Measurements from ENCODE around the gene CTNND2. TPM values are rescaled to one million over a fixed set of nuclear protein-coding genes. Genes with fewer than 3 reads are reported as not detected.

The CTNND2 gene
- total RNA-seq, 1 experiment from 2014 or later, result 2.9 TPM

GRCh38 chr5:11897781-11898180, 6.5 kb downstream of the CTNND2 start:
- no peaks in the 10 kb centered on the region for H3K36me3 ChIP-seq (replicated peaks; ENCODE audit: control insufficient read depth, insufficient read depth, low read length)
- H3K27me3 ChIP-seq (ENCODE audit: control insufficient read depth, insufficient read depth, low read length), result peaks cover 12% of the 10 kb centered on the region
- DNase-seq, result peak; percentile 38
- no peak overlapping the region for H3K4me3 ChIP-seq (ENCODE audit: insufficient read depth, low read depth, low read length)

- H3K27me3 ChIP-seq (ENCODE audit: control insufficient read depth, insufficient read depth, low read length), result no peaks in the 10 kb centered on the region
- H3K36me3 ChIP-seq (replicated peaks; ENCODE audit: control insufficient read depth, insufficient read depth, low read length), result no peaks in the 10 kb centered on the region
- no peak for DNase-seq
- H3K4me3 ChIP-seq (ENCODE audit: insufficient read depth, low read depth, low read length), result no peak overlapping the region
Observed at GRCh38 chr5:11894992-11895391, 9.3 kb downstream of the CTNND2 start.

- Histone ChIP-seq H3K27me3 (ENCODE audit: control insufficient read depth, insufficient read depth, low read length) (no peaks in the 10 kb centered on the region), H3K36me3 (replicated peaks; ENCODE audit: control insufficient read depth, insufficient read depth, low read length) (no peaks in the 10 kb centered on the region), H3K4me3 (ENCODE audit: insufficient read depth, low read depth, low read length) (no peak overlapping the region)
- DNase-seq, result no peak
Observed at GRCh38 chr5:11892832-11893231, 11.4 kb downstream of the CTNND2 start.

GRCh38 chr5:11890777-11891176, 13.5 kb downstream of the CTNND2 start:
- Histone ChIP-seq H3K36me3 (replicated peaks; ENCODE audit: control insufficient read depth, insufficient read depth, low read length) (no peaks in the 10 kb centered on the region), H3K27me3 (ENCODE audit: control insufficient read depth, insufficient read depth, low read length) (no peaks in the 10 kb centered on the region), H3K4me3 (ENCODE audit: insufficient read depth, low read depth, low read length) (no peak overlapping the region)
- peak; percentile 12 for DNase-seq

GRCh38 chr5:11888221-11888620, 16.0 kb downstream of the CTNND2 start:
- no peaks in the 10 kb centered on the region for H3K27me3 ChIP-seq (ENCODE audit: control insufficient read depth, insufficient read depth, low read length)
- DNase-seq, result no peak
- no peaks in the 10 kb centered on the region for H3K36me3 ChIP-seq (replicated peaks; ENCODE audit: control insufficient read depth, insufficient read depth, low read length)
- no peak overlapping the region for H3K4me3 ChIP-seq (ENCODE audit: insufficient read depth, low read depth, low read length)

GRCh38 chr5:11878814-11879213, 25.4 kb downstream of the CTNND2 start:
- no peak overlapping the region for H3K4me3 ChIP-seq (ENCODE audit: insufficient read depth, low read depth, low read length)
- no peaks in the 10 kb centered on the region for H3K27me3 ChIP-seq (ENCODE audit: control insufficient read depth, insufficient read depth, low read length)
- DNase-seq, result no peak
- H3K36me3 ChIP-seq (replicated peaks; ENCODE audit: control insufficient read depth, insufficient read depth, low read length), result no peaks in the 10 kb centered on the region

GRCh38 chr5:11873587-11873986, 30.7 kb downstream of the CTNND2 start:
- H3K36me3 ChIP-seq (replicated peaks; ENCODE audit: control insufficient read depth, insufficient read depth, low read length), result no peaks in the 10 kb centered on the region
- H3K4me3 ChIP-seq (ENCODE audit: insufficient read depth, low read depth, low read length), result no peak overlapping the region
- no peak for DNase-seq
- no peaks in the 10 kb centered on the region for H3K27me3 ChIP-seq (ENCODE audit: control insufficient read depth, insufficient read depth, low read length)

- no peak for DNase-seq
- H3K4me3 ChIP-seq (ENCODE audit: insufficient read depth, low read depth, low read length), result no peak overlapping the region
- H3K27me3 ChIP-seq (ENCODE audit: control insufficient read depth, insufficient read depth, low read length), result no peaks in the 10 kb centered on the region
- no peaks in the 10 kb centered on the region for H3K36me3 ChIP-seq (replicated peaks; ENCODE audit: control insufficient read depth, insufficient read depth, low read length)
Observed at GRCh38 chr5:11869203-11869602, 35.0 kb downstream of the CTNND2 start.

- H3K4me3 ChIP-seq (ENCODE audit: insufficient read depth, low read depth, low read length), result no peak overlapping the region
- H3K36me3 ChIP-seq (replicated peaks; ENCODE audit: control insufficient read depth, insufficient read depth, low read length), result no peaks in the 10 kb centered on the region
- no peaks in the 10 kb centered on the region for H3K27me3 ChIP-seq (ENCODE audit: control insufficient read depth, insufficient read depth, low read length)
- DNase-seq, result no peak
Observed at GRCh38 chr5:11863911-11864310, 40.3 kb downstream of the CTNND2 start.

- H3K27me3 ChIP-seq (ENCODE audit: control insufficient read depth, insufficient read depth, low read length), result no peaks in the 10 kb centered on the region
- no peak overlapping the region for H3K4me3 ChIP-seq (ENCODE audit: insufficient read depth, low read depth, low read length)
- no peak for DNase-seq
- no peaks in the 10 kb centered on the region for H3K36me3 ChIP-seq (replicated peaks; ENCODE audit: control insufficient read depth, insufficient read depth, low read length)
Observed at GRCh38 chr5:11857391-11857790, 46.9 kb downstream of the CTNND2 start.

GRCh38 chr5:11854936-11855335, 49.3 kb downstream of the CTNND2 start:
- Histone ChIP-seq H3K4me3 (ENCODE audit: insufficient read depth, low read depth, low read length) (no peak overlapping the region), H3K36me3 (replicated peaks; ENCODE audit: control insufficient read depth, insufficient read depth, low read length) (no peaks in the 10 kb centered on the region), H3K27me3 (ENCODE audit: control insufficient read depth, insufficient read depth, low read length) (no peaks in the 10 kb centered on the region)
- no peak for DNase-seq

- no peak overlapping the region for H3K4me3 ChIP-seq (ENCODE audit: insufficient read depth, low read depth, low read length)
- no peak for DNase-seq
- no peaks in the 10 kb centered on the region for H3K27me3 ChIP-seq (ENCODE audit: control insufficient read depth, insufficient read depth, low read length)
- H3K36me3 ChIP-seq (replicated peaks; ENCODE audit: control insufficient read depth, insufficient read depth, low read length), result no peaks in the 10 kb centered on the region
Observed at GRCh38 chr5:11853796-11854195, 50.5 kb downstream of the CTNND2 start.

- no peak for DNase-seq
- H3K4me3 ChIP-seq (ENCODE audit: insufficient read depth, low read depth, low read length), result no peak overlapping the region
- no peaks in the 10 kb centered on the region for H3K27me3 ChIP-seq (ENCODE audit: control insufficient read depth, insufficient read depth, low read length)
- no peaks in the 10 kb centered on the region for H3K36me3 ChIP-seq (replicated peaks; ENCODE audit: control insufficient read depth, insufficient read depth, low read length)
Observed at GRCh38 chr5:11853140-11853539, 51.1 kb downstream of the CTNND2 start.

- H3K36me3 ChIP-seq (replicated peaks; ENCODE audit: control insufficient read depth, insufficient read depth, low read length), result no peaks in the 10 kb centered on the region
- no peak overlapping the region for H3K4me3 ChIP-seq (ENCODE audit: insufficient read depth, low read depth, low read length)
- no peaks in the 10 kb centered on the region for H3K27me3 ChIP-seq (ENCODE audit: control insufficient read depth, insufficient read depth, low read length)
- DNase-seq, result no peak
Observed at GRCh38 chr5:11852717-11853087, 51.5 kb downstream of the CTNND2 start.

- Histone ChIP-seq H3K4me3 (ENCODE audit: insufficient read depth, low read depth, low read length) (no peak overlapping the region), H3K36me3 (replicated peaks; ENCODE audit: control insufficient read depth, insufficient read depth, low read length) (no peaks in the 10 kb centered on the region), H3K27me3 (ENCODE audit: control insufficient read depth, insufficient read depth, low read length) (no peaks in the 10 kb centered on the region)
- no peak for DNase-seq
Observed at GRCh38 chr5:11851965-11852716, 52.1 kb downstream of the CTNND2 start.

- H3K36me3 ChIP-seq (replicated peaks; ENCODE audit: control insufficient read depth, insufficient read depth, low read length), result no peaks in the 10 kb centered on the region
- no peak for DNase-seq
- H3K27me3 ChIP-seq (ENCODE audit: control insufficient read depth, insufficient read depth, low read length), result no peaks in the 10 kb centered on the region
- no peak overlapping the region for H3K4me3 ChIP-seq (ENCODE audit: insufficient read depth, low read depth, low read length)
Observed at GRCh38 chr5:11851416-11851815, 52.8 kb downstream of the CTNND2 start.
